HepG2 (cell line): ENCODE results near the gene ZBP1.

ENCODE experiments used
- KDM4B ChIP-seq: sonication (generic); formaldehyde crosslinking; IDR thresholded peaks from 2 replicates; pipeline ENCODE4 v1.4.0; 2020; ENCODE audit warnings: missing genetic modification reagents
- PHB2 ChIP-seq: fragments of 450-650 bp; IDR thresholded peaks from 2 replicates; pipeline ENCODE4 v1.6.1; 2018; ENCODE audit not compliant: partially characterized antibody
- POLR2AphosphoS2 ChIP-seq: IDR thresholded peaks from 2 replicates; pipeline ENCODE4 v1.6.1; 2011; ENCODE audit warnings: low read depth, low read length, improper control_type of control experiment
- TOPORS ChIP-seq: sonication (generic); formaldehyde crosslinking; IDR thresholded peaks from 2 replicates; pipeline ENCODE4 v1.8.0; 2023; ENCODE audit warnings: mild to moderate bottlenecking, missing genetic modification reagents
- ZNF296 ChIP-seq: sonication (generic); formaldehyde crosslinking; conservative IDR thresholded peaks from 2 replicates; pipeline ENCODE4 v1.5.0; 2020; ENCODE audit warnings: mild to moderate bottlenecking, missing genetic modification reagents
- TF ChIP-seq, protein P1 (sequence below): sonication (generic); formaldehyde crosslinking; IDR thresholded peaks from 2 replicates; pipeline ENCODE4 v1.5.0; 2020; ENCODE audit warnings: mild to moderate bottlenecking, missing genetic modification reagents, moderate library complexity
- TF ChIP-seq, protein P2 (sequence below): IDR thresholded peaks from 2 replicates; pipeline ENCODE4 v1.6.1; 2016; ENCODE audit warnings: low read depth
- TF ChIP-seq, protein P3 (sequence below): sonication (generic); formaldehyde crosslinking; IDR thresholded peaks from 2 replicates; pipeline ENCODE4 v1.5.0; 2020; ENCODE audit warnings: missing genetic modification reagents, mild to moderate bottlenecking, borderline replicate concordance

DNA sequence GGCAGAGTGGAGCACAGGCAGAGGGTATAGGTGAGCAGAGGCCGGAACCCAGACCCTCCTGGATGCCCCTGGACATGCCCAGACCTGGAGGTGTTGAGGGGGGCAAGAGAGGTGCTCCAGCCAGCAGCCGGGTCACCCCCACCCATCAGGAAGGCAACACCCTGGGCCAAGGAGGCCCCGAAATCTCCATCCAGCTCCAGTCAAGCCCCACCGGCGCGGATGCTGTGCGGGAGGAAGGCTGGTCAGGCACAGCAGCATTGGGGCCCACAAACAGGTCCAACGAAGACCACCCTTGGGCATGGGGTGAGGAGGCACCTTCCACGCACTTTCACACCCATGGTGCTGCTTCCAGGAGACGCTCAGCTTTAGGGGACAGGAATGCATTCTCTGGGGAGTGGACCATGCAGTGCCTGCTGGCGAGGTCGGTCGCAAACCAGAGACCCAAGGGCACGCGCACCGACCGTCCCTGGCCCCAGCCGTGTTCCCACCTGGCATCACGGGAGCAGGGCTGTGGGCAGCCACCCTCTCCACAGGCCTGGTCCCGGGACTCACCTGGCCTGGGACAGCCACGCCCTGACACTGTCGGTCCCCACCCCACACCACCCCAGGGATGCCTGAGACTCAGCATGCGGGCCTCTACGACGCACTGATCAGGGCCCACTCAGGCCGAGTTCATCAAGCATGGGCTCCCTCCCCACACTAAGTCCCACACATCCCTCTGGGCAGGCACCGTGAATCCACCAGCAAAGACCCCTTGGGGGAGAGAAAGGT lies 43.6 kb upstream of the ZBP1 start:
- TF ChIP-seq, protein P1, sequence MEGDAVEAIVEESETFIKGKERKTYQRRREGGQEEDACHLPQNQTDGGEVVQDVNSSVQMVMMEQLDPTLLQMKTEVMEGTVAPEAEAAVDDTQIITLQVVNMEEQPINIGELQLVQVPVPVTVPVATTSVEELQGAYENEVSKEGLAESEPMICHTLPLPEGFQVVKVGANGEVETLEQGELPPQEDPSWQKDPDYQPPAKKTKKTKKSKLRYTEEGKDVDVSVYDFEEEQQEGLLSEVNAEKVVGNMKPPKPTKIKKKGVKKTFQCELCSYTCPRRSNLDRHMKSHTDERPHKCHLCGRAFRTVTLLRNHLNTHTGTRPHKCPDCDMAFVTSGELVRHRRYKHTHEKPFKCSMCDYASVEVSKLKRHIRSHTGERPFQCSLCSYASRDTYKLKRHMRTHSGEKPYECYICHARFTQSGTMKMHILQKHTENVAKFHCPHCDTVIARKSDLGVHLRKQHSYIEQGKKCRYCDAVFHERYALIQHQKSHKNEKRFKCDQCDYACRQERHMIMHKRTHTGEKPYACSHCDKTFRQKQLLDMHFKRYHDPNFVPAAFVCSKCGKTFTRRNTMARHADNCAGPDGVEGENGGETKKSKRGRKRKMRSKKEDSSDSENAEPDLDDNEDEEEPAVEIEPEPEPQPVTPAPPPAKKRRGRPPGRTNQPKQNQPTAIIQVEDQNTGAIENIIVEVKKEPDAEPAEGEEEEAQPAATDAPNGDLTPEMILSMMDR, result no peak
- TF ChIP-seq ZNF296, result no peak
- TF ChIP-seq PHB2, result no peak
- no peak for TF ChIP-seq TOPORS (CRISPR knock-in tag)
- TF ChIP-seq, protein P2, sequence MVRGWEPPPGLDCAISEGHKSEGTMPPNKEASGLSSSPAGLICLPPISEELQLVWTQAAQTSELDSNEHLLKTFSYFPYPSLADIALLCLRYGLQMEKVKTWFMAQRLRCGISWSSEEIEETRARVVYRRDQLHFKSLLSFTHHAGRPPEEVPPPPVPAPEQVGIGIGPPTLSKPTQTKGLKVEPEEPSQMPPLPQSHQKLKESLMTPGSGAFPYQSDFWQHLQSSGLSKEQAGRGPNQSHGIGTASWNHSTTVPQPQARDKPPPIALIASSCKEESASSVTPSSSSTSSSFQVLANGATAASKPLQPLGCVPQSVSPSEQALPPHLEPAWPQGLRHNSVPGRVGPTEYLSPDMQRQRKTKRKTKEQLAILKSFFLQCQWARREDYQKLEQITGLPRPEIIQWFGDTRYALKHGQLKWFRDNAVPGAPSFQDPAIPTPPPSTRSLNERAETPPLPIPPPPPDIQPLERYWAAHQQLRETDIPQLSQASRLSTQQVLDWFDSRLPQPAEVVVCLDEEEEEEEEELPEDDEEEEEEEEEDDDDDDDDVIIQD (CRISPR knock-in tag), result no peak
- TF ChIP-seq, protein P3, sequence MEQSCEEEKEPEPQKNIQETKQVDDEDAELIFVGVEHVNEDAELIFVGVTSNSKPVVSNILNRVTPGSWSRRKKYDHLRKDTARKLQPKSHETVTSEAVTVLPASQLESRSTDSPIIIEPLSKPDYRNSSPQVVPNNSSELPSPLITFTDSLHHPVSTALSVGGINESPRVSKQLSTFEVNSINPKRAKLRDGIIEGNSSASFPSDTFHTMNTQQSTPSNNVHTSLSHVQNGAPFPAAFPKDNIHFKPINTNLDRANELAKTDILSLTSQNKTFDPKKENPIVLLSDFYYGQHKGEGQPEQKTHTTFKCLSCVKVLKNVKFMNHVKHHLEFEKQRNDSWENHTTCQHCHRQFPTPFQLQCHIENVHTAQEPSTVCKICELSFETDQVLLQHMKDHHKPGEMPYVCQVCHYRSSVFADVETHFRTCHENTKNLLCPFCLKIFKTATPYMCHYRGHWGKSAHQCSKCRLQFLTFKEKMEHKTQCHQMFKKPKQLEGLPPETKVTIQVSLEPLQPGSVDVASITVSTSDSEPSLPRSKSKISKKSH, result no peak
- no peak for TF ChIP-seq KDM4B (CRISPR knock-in tag)
- TF ChIP-seq POLR2AphosphoS2, result no peak
